Prostate gland (tissue), 2 donors: Measurements from ENCODE around the gene TBC1D2. TPM values are rescaled to one million over a fixed set of nuclear protein-coding genes. Genes with fewer than 3 reads are reported as not detected.

Source experiments
- DNase-seq: peaks from one replicate; pipeline ENCODE4 v3.0.0-alpha.2; 2019; ENCODE audit warnings: low spot score
- H3K27ac ChIP-seq, 2 donors: fragments of 200-600 bp; sonication (generic); 2 replicates each; pipeline ENCODE4 v1.5.1; 2017 to 2019
- H3K27me3 ChIP-seq: fragments of 200-600 bp; sonication (generic); replicated peaks from 2 replicates; pipeline ENCODE4 v1.5.1; 2019; ENCODE audit not compliant: insufficient read depth
- H3K36me3 ChIP-seq, 2 donors: fragments of 200-600 bp; sonication (generic); 1 replicate in 1 of 2; 2 replicates in 1 of 2; pipeline versions ENCODE4 v1.5.1 to v1.8.1; 2017 to 2019
- H3K4me1 ChIP-seq: fragments of 200-600 bp; sonication (generic); replicated peaks from 2 replicates; pipeline ENCODE4 v1.5.1; 2019
- H3K4me3 ChIP-seq, 2 donors: fragments of 200-600 bp; sonication (generic); 2 replicates each; pipeline ENCODE4 v1.5.1; 2017 to 2019
- H3K9me3 ChIP-seq: fragments of 200-600 bp; sonication (generic); 2 replicates; pipeline ENCODE4 v1.5.1; 2017
- POLR2A ChIP-seq: fragments of 450-650 bp; IDR thresholded peaks from one replicate; pipeline ENCODE4 v1.6.1; 2016; ENCODE audit warnings: antibody characterized with exemption, mild to moderate bottlenecking
- POLR2AphosphoS5 ChIP-seq: sonication (generic); formaldehyde crosslinking; IDR thresholded peaks from one replicate; pipeline ENCODE4 v1.6.1; 2017; ENCODE audit warnings: antibody characterized with exemption
- WGBS: methylation state at CpG from one replicate; pipeline ENCODE4 v1.1.5; 2018; 5-methylcytosine and 5-hydroxymethylcytosine counted together
- intact Hi-C: fragments of 100-400 bp; cut with DNase I; formaldehyde crosslinking; loops from one replicate; pipeline ENCODE4 v1.14.2; 2022
- total RNA-seq, 2 donors: library from RNA; depleted of rRNA; stranded (reverse); fragments of >200 nt; gene quantifications; one replicate each; pipeline ENCODE4 v1.1.0, GENCODE V29; 2016
- TF ChIP-seq, protein P1 (sequence below), 4 experiments: fragments of 200-600 bp in 2 of 4; fragments of 450-650 bp in 2 of 4; sonication (generic) in 2 of 4; IDR thresholded peaks; 1 replicate in 3 of 4; 2 replicates in 1 of 4; pipeline ENCODE4 v1.5.1; 2016 to 2019; ENCODE audit warnings: antibody characterized with exemption in 4 of 4, mild to moderate bottlenecking in 2 of 4, moderate library complexity in 2 of 4

TBC1D2 gene
- total RNA-seq, 2 donors from 2014 or later = 18.4 to 18.8 TPM

DNA sequence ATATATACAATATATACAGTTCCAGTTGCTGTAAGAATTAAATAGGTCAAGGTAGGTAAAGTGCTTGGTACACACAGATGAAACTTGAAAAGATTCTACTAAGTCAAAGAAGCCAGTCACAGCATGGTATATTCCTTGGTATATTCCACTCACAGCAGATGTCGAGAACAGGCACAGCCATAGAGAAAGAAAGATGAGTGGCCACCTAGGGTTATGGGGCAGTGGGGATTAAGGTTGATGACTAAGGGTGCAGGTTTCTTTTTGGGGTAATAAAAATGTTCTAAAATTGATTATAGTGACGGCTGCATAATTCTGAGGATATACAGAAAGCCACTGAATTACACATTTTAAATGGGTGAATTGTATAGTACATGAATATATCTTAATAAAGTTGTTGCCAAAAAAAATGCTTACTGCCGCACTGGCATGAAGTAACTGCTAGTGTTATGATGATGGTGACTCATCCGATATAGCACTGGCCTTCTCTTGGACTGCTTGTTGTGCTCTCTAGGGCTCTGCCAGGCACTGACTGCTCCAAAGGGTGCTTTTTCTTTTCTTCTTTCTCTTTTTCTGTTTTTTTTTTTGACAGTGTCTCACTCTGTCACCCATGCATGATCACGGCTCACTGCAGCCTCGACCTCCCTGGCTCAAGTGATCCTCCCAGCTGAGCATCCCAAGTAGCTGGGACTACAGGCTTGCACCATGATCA lies 23.5 kb downstream of the TBC1D2 start:
- Histone ChIP-seq H3K4me1 (no peaks in the 10 kb centered on the region), H3K27ac (no peak overlapping the region), H3K4me3 (no peak overlapping the region), H3K27me3 (no peaks in the 10 kb centered on the region), H3K36me3 (no peaks in the 10 kb centered on the region), H3K9me3 (no peaks in the 10 kb centered on the region)
- 82% methylated on average over 6 of the region's 6 CpGs for WGBS
- intact Hi-C loops = no loop called here
- no peak for TF ChIP-seq POLR2A
- no peak for TF ChIP-seq POLR2AphosphoS5
- TF ChIP-seq, protein P1, sequence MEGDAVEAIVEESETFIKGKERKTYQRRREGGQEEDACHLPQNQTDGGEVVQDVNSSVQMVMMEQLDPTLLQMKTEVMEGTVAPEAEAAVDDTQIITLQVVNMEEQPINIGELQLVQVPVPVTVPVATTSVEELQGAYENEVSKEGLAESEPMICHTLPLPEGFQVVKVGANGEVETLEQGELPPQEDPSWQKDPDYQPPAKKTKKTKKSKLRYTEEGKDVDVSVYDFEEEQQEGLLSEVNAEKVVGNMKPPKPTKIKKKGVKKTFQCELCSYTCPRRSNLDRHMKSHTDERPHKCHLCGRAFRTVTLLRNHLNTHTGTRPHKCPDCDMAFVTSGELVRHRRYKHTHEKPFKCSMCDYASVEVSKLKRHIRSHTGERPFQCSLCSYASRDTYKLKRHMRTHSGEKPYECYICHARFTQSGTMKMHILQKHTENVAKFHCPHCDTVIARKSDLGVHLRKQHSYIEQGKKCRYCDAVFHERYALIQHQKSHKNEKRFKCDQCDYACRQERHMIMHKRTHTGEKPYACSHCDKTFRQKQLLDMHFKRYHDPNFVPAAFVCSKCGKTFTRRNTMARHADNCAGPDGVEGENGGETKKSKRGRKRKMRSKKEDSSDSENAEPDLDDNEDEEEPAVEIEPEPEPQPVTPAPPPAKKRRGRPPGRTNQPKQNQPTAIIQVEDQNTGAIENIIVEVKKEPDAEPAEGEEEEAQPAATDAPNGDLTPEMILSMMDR (IDR thresholded peaks at IDR 0.05) = no peak
- no peak for DNase-seq

DNA sequence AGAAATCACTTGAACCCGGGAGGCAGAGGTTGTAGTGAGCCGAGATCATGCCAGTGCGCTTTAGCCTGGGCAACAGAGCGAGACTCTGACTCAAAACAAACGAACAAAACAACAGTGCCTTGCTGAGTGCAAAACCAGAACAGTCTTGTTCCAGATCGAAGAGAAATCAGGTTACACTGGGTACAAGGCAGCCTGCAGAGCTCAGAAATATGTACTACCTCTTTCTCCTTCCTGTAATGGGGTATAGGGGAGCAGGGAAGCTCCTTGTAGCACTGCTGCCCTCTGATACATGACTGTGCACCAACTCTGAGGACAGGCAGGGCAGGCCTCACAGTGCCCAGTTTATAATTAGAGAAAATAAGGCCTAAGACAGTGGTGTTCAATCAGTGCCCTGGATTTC lies 24.7 kb downstream of the TBC1D2 start:
- Histone ChIP-seq H3K4me3 (no peak overlapping the region), H3K36me3 (no peaks in the 10 kb centered on the region), H3K27ac (peak overlapping the region in 1 of 2 donors; percentile 4), H3K4me1 (no peaks in the 10 kb centered on the region), H3K27me3 (no peaks in the 10 kb centered on the region), H3K9me3 (no peaks in the 10 kb centered on the region)
- no peak for DNase-seq
- intact Hi-C loops = no loop called here
- 93% methylated on average over 6 of the region's 6 CpGs for WGBS
- no peak for TF ChIP-seq POLR2A
- TF ChIP-seq POLR2AphosphoS5 = no peak
- TF ChIP-seq, protein P1 (IDR thresholded peaks at IDR 0.05) = no peak

DNA sequence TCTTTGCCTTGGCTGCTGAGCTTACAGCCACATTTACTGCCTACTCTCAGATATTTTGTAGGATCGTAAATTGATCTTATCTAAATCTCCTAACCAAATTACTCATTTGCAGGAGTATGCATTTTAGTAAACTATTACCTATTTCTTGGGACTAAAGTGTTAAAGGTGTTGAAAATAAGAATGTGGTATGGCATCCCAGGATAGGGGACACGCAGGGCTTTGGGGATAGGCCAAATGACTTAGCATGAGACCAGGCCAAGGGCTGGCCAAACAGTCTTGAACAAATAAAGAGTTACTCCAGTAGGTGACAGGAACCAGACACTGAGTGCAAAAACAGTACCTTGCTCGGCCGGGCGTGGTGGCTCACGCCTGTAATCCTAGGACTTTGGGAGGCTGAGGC lies 25.1 kb downstream of the TBC1D2 start:
- H3K27ac ChIP-seq = peak overlapping the region in 1 of 2 donors; percentile 4
- intact Hi-C loops = no loop called here
- H3K36me3 ChIP-seq = no peaks in the 10 kb centered on the region
- H3K9me3 ChIP-seq = no peaks in the 10 kb centered on the region
- no peak overlapping the region for H3K4me3 ChIP-seq
- H3K4me1 ChIP-seq = no peaks in the 10 kb centered on the region
- DNase-seq = peak; percentile 70
- 43% methylated on average over 6 of the region's 6 CpGs for WGBS
- TF ChIP-seq POLR2A (no peak), POLR2AphosphoS5 (peak; percentile 84)
- TF ChIP-seq, protein P1 (IDR thresholded peaks at IDR 0.05) = no peak
- H3K27me3 ChIP-seq = no peaks in the 10 kb centered on the region

DNA sequence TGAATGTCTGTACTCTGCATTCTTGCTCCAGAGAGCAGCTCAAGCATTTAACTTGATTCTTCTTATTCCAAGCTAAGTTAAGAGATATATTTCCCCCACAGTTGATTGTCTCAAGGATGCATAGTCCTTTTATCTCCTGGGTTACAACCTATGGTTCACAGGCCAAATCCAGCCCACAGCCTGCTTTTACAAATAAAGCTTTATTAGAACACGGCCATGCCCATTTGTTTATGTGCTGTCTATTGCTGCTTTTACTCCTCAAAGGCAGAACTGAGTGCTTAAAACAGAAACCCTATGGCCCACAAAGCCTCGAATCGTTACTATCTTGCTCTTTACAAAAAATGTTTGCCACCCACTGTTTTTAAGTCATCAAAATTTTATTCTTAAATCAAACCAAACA lies 25.8 kb downstream of the TBC1D2 start:
- no peaks in the 10 kb centered on the region for H3K4me1 ChIP-seq
- TF ChIP-seq, protein P1 (IDR thresholded peaks at IDR 0.05) = no peak
- no peak for TF ChIP-seq POLR2AphosphoS5
- no peak for TF ChIP-seq POLR2A
- intact Hi-C loops = no loop called here
- H3K9me3 ChIP-seq = no peaks in the 10 kb centered on the region
- H3K27me3 ChIP-seq = no peaks in the 10 kb centered on the region
- H3K27ac ChIP-seq = no peak overlapping the region
- DNase-seq = no peak
- H3K4me3 ChIP-seq = no peak overlapping the region
- 92% methylated on average over 3 of the region's 3 CpGs for WGBS
- no peaks in the 10 kb centered on the region for H3K36me3 ChIP-seq

DNA sequence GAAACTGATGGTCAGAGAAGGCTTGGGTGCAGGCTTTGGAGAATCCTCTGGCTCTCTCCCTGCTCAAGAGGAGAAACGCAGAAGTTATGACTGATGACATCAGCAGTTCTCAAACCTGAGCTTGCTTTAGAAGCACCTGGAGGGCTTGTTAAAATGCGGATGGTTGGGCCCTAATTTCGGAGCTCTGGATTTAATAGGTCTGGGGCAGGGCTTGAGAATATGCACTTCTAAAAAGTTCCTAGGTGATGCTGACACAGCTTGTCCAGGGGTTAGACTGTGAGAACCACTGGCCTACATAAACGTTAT lies 26.4 kb downstream of the TBC1D2 start:
- intact Hi-C loops = no loop called here
- no peak for TF ChIP-seq POLR2A
- TF ChIP-seq, protein P1 (IDR thresholded peaks at IDR 0.05) = no peak
- no peak for TF ChIP-seq POLR2AphosphoS5

More for the DNA sequence above, 26.4 kb downstream of the TBC1D2 start:
- no peak overlapping the region for H3K27ac ChIP-seq
- no peaks in the 10 kb centered on the region for H3K9me3 ChIP-seq
- 67% methylated on average over 4 of the region's 4 CpGs for WGBS
- DNase-seq = no peak
- no peaks in the 10 kb centered on the region for H3K27me3 ChIP-seq
- H3K4me1 ChIP-seq = no peaks in the 10 kb centered on the region
- no peak overlapping the region for H3K4me3 ChIP-seq
- no peaks in the 10 kb centered on the region for H3K36me3 ChIP-seq
